Adipocyte (in vitro differentiated cells): ENCODE results near the gene MAPKAPK5.
A peak's percentile ranks its signal among the peaks of the same experiment; 100 is the strongest.
"Not testable (repeated sequence)": the region's sequence is repeated elsewhere in the genome, so short reads cannot be mapped to it uniquely, and the experiment has no call there.

Source experiments
- DNase-seq: peaks from one replicate; pipeline ENCODE4 v3.0.0-alpha.2; 2015; ENCODE audit warnings: low read depth
- H3K27me3 ChIP-seq: replicated peaks from 2 replicates; pipeline ENCODE4 v1.7.0; 2013; ENCODE audit warnings: mild to moderate bottlenecking, low read length, moderate library complexity; ENCODE audit not compliant: control insufficient read depth, insufficient read depth
- H3K36me3 ChIP-seq: 2 replicates; pipeline ENCODE4 v1.7.0; 2013; ENCODE audit warnings: low read length, mild to moderate bottlenecking, moderate library complexity; ENCODE audit not compliant: control insufficient read depth, insufficient read depth, severe bottlenecking
- H3K4me1 ChIP-seq: 2 replicates; pipeline ENCODE4 v1.7.0; 2013; ENCODE audit warnings: mild to moderate bottlenecking, low read length, moderate library complexity; ENCODE audit not compliant: control insufficient read depth, insufficient read depth
- H3K4me3 ChIP-seq: 2 replicates; pipeline ENCODE4 v1.7.0; 2013; ENCODE audit warnings: mild to moderate bottlenecking, low read length, moderate library complexity
- H3K9ac ChIP-seq: 2 replicates; pipeline ENCODE4 v1.7.0; 2013; ENCODE audit warnings: mild to moderate bottlenecking, low read length, moderate library complexity
- H3K9me3 ChIP-seq: 2 replicates; pipeline ENCODE4 v1.7.0; 2013; ENCODE audit warnings: mild to moderate bottlenecking, low read length, moderate library complexity; ENCODE audit not compliant: control insufficient read depth

Gene MAPKAPK5

GRCh38 chr12:111829635-111830034 lies 12.4 kb upstream of the MAPKAPK5 start:
- H3K27me3 ChIP-seq, DNase-seq, H3K36me3 ChIP-seq, H3K4me3 ChIP-seq, H3K9ac ChIP-seq, H3K9me3 ChIP-seq, H3K4me1 ChIP-seq: not testable (repeated sequence)

- not testable (repeated sequence) for H3K36me3 ChIP-seq, DNase-seq, H3K4me3 ChIP-seq, H3K9me3 ChIP-seq, H3K27me3 ChIP-seq, H3K4me1 ChIP-seq, H3K9ac ChIP-seq
Observed at GRCh38 chr12:111834740-111835386, 7.2 kb upstream of the MAPKAPK5 start.

- H3K9me3 ChIP-seq, H3K9ac ChIP-seq, H3K27me3 ChIP-seq, DNase-seq, H3K36me3 ChIP-seq, H3K4me1 ChIP-seq, H3K4me3 ChIP-seq: not testable (repeated sequence)
Observed at GRCh38 chr12:111835531-111836181, 6.4 kb upstream of the MAPKAPK5 start.

GRCh38 chr12:111838353-111838752 lies 3.7 kb upstream of the MAPKAPK5 start:
- DNase-seq = no peak
- H3K27me3 ChIP-seq = no peaks in the 10 kb centered on the region
- H3K9me3 ChIP-seq = no peaks in the 10 kb centered on the region
- H3K4me3 ChIP-seq = no peak overlapping the region
- H3K9ac ChIP-seq = no peak overlapping the region
- H3K4me1 ChIP-seq = peaks cover 15% of the 10 kb centered on the region
- peaks cover 5% of the 10 kb centered on the region for H3K36me3 ChIP-seq

- Histone ChIP-seq H3K4me3 (peak overlapping the region; percentile 91), H3K4me1 (peaks cover 22% of the 10 kb centered on the region), H3K9ac (peak overlapping the region; percentile 92), H3K9me3 (no peaks in the 10 kb centered on the region), H3K27me3 (no peaks in the 10 kb centered on the region), H3K36me3 (peaks cover 5% of the 10 kb centered on the region)
- DNase-seq = no peak
Observed at GRCh38 chr12:111840807-111841206, 1.2 kb upstream of the MAPKAPK5 start.

GRCh38 chr12:111841236-111841749 lies 735 bp upstream of the MAPKAPK5 start:
- no peaks in the 10 kb centered on the region for H3K27me3 ChIP-seq
- no peaks in the 10 kb centered on the region for H3K9me3 ChIP-seq
- H3K4me1 ChIP-seq = peaks cover 22% of the 10 kb centered on the region
- no peak for DNase-seq
- H3K9ac ChIP-seq = peak overlapping the region; percentile 92
- peak overlapping the region; percentile 91 for H3K4me3 ChIP-seq
- peaks cover 5% of the 10 kb centered on the region for H3K36me3 ChIP-seq

GRCh38 chr12:111842556-111843396 lies 748 bp downstream of the MAPKAPK5 start:
- Histone ChIP-seq H3K36me3 (peaks cover 5% of the 10 kb centered on the region), H3K9me3 (no peaks in the 10 kb centered on the region), H3K27me3 (no peaks in the 10 kb centered on the region), H3K4me3 (peak overlapping the region; percentile 91), H3K9ac (peak overlapping the region; percentile 92), H3K4me1 (peaks cover 22% of the 10 kb centered on the region)
- peak; percentile 51 for DNase-seq

- DNase-seq = no peak
- Histone ChIP-seq H3K4me3 (no peak overlapping the region), H3K9me3 (no peaks in the 10 kb centered on the region), H3K27me3 (no peaks in the 10 kb centered on the region), H3K9ac (no peak overlapping the region), H3K4me1 (peaks cover 10% of the 10 kb centered on the region), H3K36me3 (no peaks in the 10 kb centered on the region)
Observed at GRCh38 chr12:111846016-111846415, 4.0 kb downstream of the MAPKAPK5 start.

- no peak overlapping the region for H3K4me3 ChIP-seq
- H3K9me3 ChIP-seq = no peaks in the 10 kb centered on the region
- H3K36me3 ChIP-seq = peaks cover 9% of the 10 kb centered on the region
- H3K27me3 ChIP-seq = no peaks in the 10 kb centered on the region
- no peak for DNase-seq
- no peaks in the 10 kb centered on the region for H3K4me1 ChIP-seq
- H3K9ac ChIP-seq = no peak overlapping the region
Observed at GRCh38 chr12:111850526-111850925, 8.5 kb downstream of the MAPKAPK5 start.

GRCh38 chr12:111858186-111858585 lies 16.2 kb downstream of the MAPKAPK5 start:
- Histone ChIP-seq H3K27me3 (no peaks in the 10 kb centered on the region), H3K4me3 (no peak overlapping the region), H3K9ac (no peak overlapping the region), H3K36me3 (no peaks in the 10 kb centered on the region), H3K9me3 (no peaks in the 10 kb centered on the region), H3K4me1 (no peaks in the 10 kb centered on the region)
- no peak for DNase-seq

GRCh38 chr12:111858778-111859177 lies 16.8 kb downstream of the MAPKAPK5 start:
- Histone ChIP-seq H3K27me3 (no peaks in the 10 kb centered on the region), H3K9ac (no peak overlapping the region), H3K4me1 (no peaks in the 10 kb centered on the region), H3K36me3 (no peaks in the 10 kb centered on the region), H3K9me3 (no peaks in the 10 kb centered on the region), H3K4me3 (no peak overlapping the region)
- DNase-seq = no peak
